Psoas muscle (tissue), 8 donors: ENCODE results near the gene OR2S2. TPM values are rescaled to one million over a fixed set of nuclear protein-coding genes. Genes with fewer than 3 reads are reported as not detected.

Experiments used
- ATAC-seq, 4 donors: fragments of 200-7000 bp; cut with Tn5 transposase; one replicate each; pipeline ENCODE4 v1.9.1; 2020; ENCODE audit warnings: moderate library complexity in 3 of 4, mild to moderate bottlenecking in 2 of 4
- DNase-seq, 2 donors: peaks; one replicate each; pipeline ENCODE4 v3.0.0-alpha.2; 2020
- H3K27ac ChIP-seq: fragments of 200-600 bp; one replicate; pipeline ENCODE4 v1.8.0; 2022
- H3K27me3 ChIP-seq, 3 donors: fragments of 200-600 bp in 1 of 3; one replicate each; pipeline versions ENCODE4 v1.6.1 to v1.8.0; 2013 to 2022; ENCODE audit warnings: low read length in 2 of 3, mild to moderate bottlenecking in 2 of 3, moderate library complexity in 1 of 3; ENCODE audit not compliant: insufficient read depth in 3 of 3
- H3K36me3 ChIP-seq, 2 donors: fragments of 200-600 bp in 1 of 2; one replicate each; pipeline versions ENCODE4 v1.6.1 to v1.8.0; 2013 to 2022; ENCODE audit warnings: low read depth in 1 of 2, mild to moderate bottlenecking in 1 of 2, moderate library complexity in 1 of 2; ENCODE audit not compliant: insufficient read depth in 1 of 2
- H3K4me1 ChIP-seq: fragments of 200-600 bp; one replicate; pipeline ENCODE4 v1.8.0; 2022
- H3K4me3 ChIP-seq: fragments of 200-600 bp; one replicate; pipeline ENCODE4 v1.8.0; 2022; ENCODE audit warnings: mild to moderate bottlenecking
- H3K9me3 ChIP-seq: fragments of 200-600 bp; one replicate; pipeline ENCODE4 v1.8.0; 2022
- CTCF ChIP-seq: fragments of 200-600 bp; IDR thresholded peaks from one replicate; pipeline ENCODE4 v1.8.0; 2022; ENCODE audit warnings: antibody characterized with exemption
- WGBS, 3 donors: extraction: QIAGEN DNeasy Blood & Tissue Kit; methylation state at CpG; one replicate each; pipeline versions ENCODE4 v1.1.6 to v1.1.7; 2013; 5-methylcytosine and 5-hydroxymethylcytosine counted together
- intact Hi-C, 2 donors: fragments of 100-400 bp; cut with DNase I; formaldehyde crosslinking; loops; one replicate each; pipeline versions ENCODE4 v1.11.0 to v1.14.2; 2022
- polyA plus RNA-seq, 3 donors: library from polyadenylated mRNA; stranded (reverse); fragments of 200-250 nt; gene quantifications; one replicate each; pipeline ENCODE4 v1.2.3, GENCODE V29; 2013
- total RNA-seq, 4 donors: library from RNA; stranded (reverse); fragmentation: NEBNext Ultra II Directional in 2 of 4; extraction: Animal tissue kit (Norgen Biotek cat#: 25700) in 2 of 4; gene quantifications; one replicate each; pipeline versions ENCODE4 v1.2.1 to v1.2.4, GENCODE V29; 2021 to 2023
- donor health status: healthy with polysubstance abuse.
- donor health status: DM: no; HTN: no; CAD: no; lungs with moderate emphysema.
- donor health status: Bipolar disorder and iron deficiency.
- donor health status: healthy.
- donor health status: DM: yes; HTN: yes; CAD: no.
- donor health status: DM: no; HTN: no; CAD: no.
- donor health status: DM: no; HTN: no; CAD: no.
- donor health status: DM: yes; HTN: yes; CAD: no.

The OR2S2 gene
- total and polyA plus RNA-seq, 7 donors: not detected

- WGBS, 3 donors: 56 to 82% (median 75%) methylated on average over 2 of the region's 2 CpGs
- ATAC-seq (no peak), DNase-seq (no peak)
- Histone ChIP-seq H3K9me3 (no peaks in the 10 kb centered on the region), H3K4me1 (peaks cover 7% of the 10 kb centered on the region), H3K27ac (no peak overlapping the region), H3K4me3 (no peak overlapping the region), H3K36me3 (no peaks in the 10 kb centered on the region), H3K27me3 (no peaks in the 10 kb centered on the region)
- TF ChIP-seq CTCF: no peak
- intact Hi-C loops: loop anchor here in 1 of 2 donors (5.0 kb wide), 1 partner anchor 41 kb away; the partner anchor contains the start of genes HRCT1 and SPAAR
Observed at GRCh38 chr9:35948451-35948850, 9.5 kb downstream of the OR2S2 start.

- no peaks in the 10 kb centered on the region for H3K36me3 ChIP-seq
- intact Hi-C loops: loop anchor here (1.0 to 5.0 kb wide), 2 partner anchors 38 to 42 kb away; partner anchors contain the start of genes HRCT1 (in 1 of the 2) and SPAAR (in 1 of the 2)
- peak; percentile 73 to 89 (median 82) for ATAC-seq
- no peaks in the 10 kb centered on the region for H3K27me3 ChIP-seq
- 25 to 29% (median 26%) methylated on average over 10 of the region's 10 CpGs for WGBS, 3 donors
- peak; percentile 78 for TF ChIP-seq CTCF
- no peaks in the 10 kb centered on the region for H3K9me3 ChIP-seq
- H3K4me3 ChIP-seq: peak overlapping the region; percentile 45
- peak; percentile 86 to 90 for DNase-seq
- peak overlapping the region; percentile 6 for H3K27ac ChIP-seq
- peaks cover 7% of the 10 kb centered on the region for H3K4me1 ChIP-seq
Observed at GRCh38 chr9:35945341-35946018, 12.5 kb downstream of the OR2S2 start.

- no peaks in the 10 kb centered on the region for H3K36me3 ChIP-seq
- DNase-seq (no peak), ATAC-seq (peak in 1 of 4 donors; percentile 32)
- TF ChIP-seq CTCF: no peak
- H3K27ac ChIP-seq: peak overlapping the region; percentile 6
- H3K27me3 ChIP-seq: no peaks in the 10 kb centered on the region
- peaks cover 7% of the 10 kb centered on the region for H3K4me1 ChIP-seq
- H3K4me3 ChIP-seq: no peak overlapping the region
- H3K9me3 ChIP-seq: no peaks in the 10 kb centered on the region
- 74 to 91% (median 75%) methylated on average over 3 of the region's 3 CpGs for WGBS, 3 donors
- intact Hi-C loops: loop anchor here (1.0 to 5.0 kb wide), 2 partner anchors 38 to 42 kb away; partner anchors contain the start of genes HRCT1 (in 1 of the 2) and SPAAR (in 1 of the 2)
Observed at GRCh38 chr9:35944841-35945240, 13.1 kb downstream of the OR2S2 start.

GRCh38 chr9:35944173-35944572 is 13.8 kb downstream of the OR2S2 start:
- H3K27ac ChIP-seq: no peak overlapping the region

More at GRCh38 chr9:35944173-35944572, 13.8 kb downstream of the OR2S2 start:
- H3K4me3 ChIP-seq: no peak overlapping the region
- intact Hi-C loops: no loop called here
- WGBS, 3 donors: 83 to 92% (median 90%) methylated on average over 3 of the region's 3 CpGs
- H3K4me1 ChIP-seq: peaks cover 7% of the 10 kb centered on the region
- no peaks in the 10 kb centered on the region for H3K36me3 ChIP-seq
- H3K27me3 ChIP-seq: no peaks in the 10 kb centered on the region
- DNase-seq (no peak), ATAC-seq (no peak)
- TF ChIP-seq CTCF: no peak
- H3K9me3 ChIP-seq: no peaks in the 10 kb centered on the region
